IMR-90 (cell line): Measurements from ENCODE around the gene PTGES2. TPM values are rescaled to one million over a fixed set of nuclear protein-coding genes. Genes with fewer than 3 reads are reported as not detected.
"Not testable (repeated sequence)": the region's sequence is repeated elsewhere in the genome, so short reads cannot be mapped to it uniquely, and the experiment has no call there.

Experiments used
- ATAC-seq: fragments of 200-7000 bp; cut with Tn5 transposase; 2 replicates; pipeline ENCODE4 v1.9.1; 2020; ENCODE audit warnings: low read depth, mild to moderate bottlenecking, moderate library complexity
- BruUV-seq: library from RNA; stranded (reverse); fragments of 400-500 nt; replicated peaks from 2 replicates; lab custom pipeline; 2021; lab: Mats Ljungman, UMichigan
- CTCF ChIA-PET: fragments of 300-600 bp; formaldehyde crosslinking; extraction: SDS; loops from one replicate; lab custom pipeline; 2021; ENCODE audit warnings: antibody characterized with exemption; lab: Yijun Ruan, JAX
- POLR2A ChIA-PET: fragments of 300-600 bp; sonication (Branson Sonifier 250); formaldehyde crosslinking; loops from one replicate; lab custom pipeline; 2022; ENCODE audit warnings: antibody characterized with exemption; ENCODE audit not compliant: unreplicated experiment; lab: Charles Lee
- DNase-seq: peaks from one replicate; pipeline ENCODE4 v3.0.0; 2013
- H2AFZ ChIP-seq: replicated peaks from 2 replicates; pipeline ENCODE3; 2013; ENCODE audit warnings: low read length, mild to moderate bottlenecking; ENCODE audit not compliant: poor library complexity
- H2AK5ac ChIP-seq: 2 replicates; pipeline ENCODE4 v1.6.1; 2013; ENCODE audit warnings: low read depth, low read length, inconsistent platforms
- H2AK9ac ChIP-seq: replicated peaks from 2 replicates; pipeline ENCODE3; 2013; ENCODE audit warnings: mild to moderate bottlenecking, low read depth, low read length, moderate library complexity; ENCODE audit not compliant: poor library complexity
- H2BK120ac ChIP-seq: 2 replicates; pipeline ENCODE4 v1.6.1; 2013; ENCODE audit warnings: low read depth, low read length, inconsistent platforms
- H2BK15ac ChIP-seq: 3 replicates; pipeline ENCODE4 v1.6.1; 2013; ENCODE audit warnings: low read depth, low read length, inconsistent platforms
- H2BK20ac ChIP-seq: 2 replicates; pipeline ENCODE4 v1.6.1; 2013; ENCODE audit warnings: low read depth, mild to moderate bottlenecking, inconsistent platforms, low read length, moderate library complexity
- H2BK5ac ChIP-seq: 2 replicates; pipeline ENCODE4 v1.6.1; 2013; ENCODE audit warnings: mild to moderate bottlenecking, low read depth, low read length, inconsistent platforms; ENCODE audit not compliant: poor library complexity, severe bottlenecking
- H3K14ac ChIP-seq: replicated peaks from 2 replicates; pipeline ENCODE4 v1.6.1; 2013; ENCODE audit warnings: low read depth, low read length, inconsistent platforms
- H3K18ac ChIP-seq: 2 replicates; pipeline ENCODE4 v1.6.1; 2013; ENCODE audit warnings: low read depth, low read length, control low read depth
- H3K23ac ChIP-seq: 2 replicates; pipeline ENCODE4 v1.6.1; 2013; ENCODE audit warnings: low read depth, low read length, inconsistent platforms
- H3K27ac ChIP-seq: 2 replicates; pipeline ENCODE4 v1.5.1; 2013; ENCODE audit warnings: mild to moderate bottlenecking, control low read depth, low read length; ENCODE audit not compliant: insufficient read depth
- H3K27me3 ChIP-seq: 2 replicates; pipeline ENCODE4 v1.6.1; 2013; ENCODE audit warnings: low read length; ENCODE audit not compliant: control insufficient read depth, insufficient read depth
- H3K36me3 ChIP-seq: 2 replicates; pipeline ENCODE4 v1.6.1; 2013; ENCODE audit warnings: low read length, mixed read lengths; ENCODE audit not compliant: control insufficient read depth, insufficient read depth
- H3K4ac ChIP-seq: 2 replicates; pipeline ENCODE4 v1.6.1; 2013; ENCODE audit warnings: low read depth, low read length, inconsistent platforms
- H3K4me1 ChIP-seq: 2 replicates; pipeline ENCODE4 v1.6.1; 2013; ENCODE audit warnings: low read length, mixed read lengths; ENCODE audit not compliant: control insufficient read depth, insufficient read depth
- H3K4me2 ChIP-seq: 2 replicates; pipeline ENCODE4 v1.6.1; 2013; ENCODE audit warnings: low read depth, mild to moderate bottlenecking, control low read depth, low read length, moderate library complexity
- H3K4me3 ChIP-seq: 2 replicates; pipeline ENCODE4 v1.5.1; 2013; ENCODE audit warnings: low read depth, mild to moderate bottlenecking, control low read depth, low read length, moderate library complexity; ENCODE audit not compliant: insufficient read depth
- H3K56ac ChIP-seq: 2 replicates; pipeline ENCODE4 v1.6.1; 2013; ENCODE audit warnings: low read length, inconsistent platforms; ENCODE audit not compliant: insufficient read depth; ENCODE audit errors: extremely low read depth
- H3K79me1 ChIP-seq, 2 experiments: 2 replicates each; pipeline ENCODE4 v1.6.1; 2013; ENCODE audit warnings: low read length in 2 of 2, inconsistent platforms in 1 of 2, low read depth in 1 of 2
- H3K9ac ChIP-seq: 2 replicates; pipeline ENCODE4 v1.6.1; 2013; ENCODE audit warnings: low read depth, low read length, control low read depth
- H3K9me1 ChIP-seq: 2 replicates; pipeline ENCODE4 v1.6.1; 2013; ENCODE audit warnings: low read length, inconsistent platforms; ENCODE audit not compliant: insufficient read depth
- H3K9me3 ChIP-seq: 2 replicates; pipeline ENCODE4 v1.6.1; 2013; ENCODE audit warnings: low read length; ENCODE audit not compliant: control insufficient read depth, insufficient read depth
- H4K20me1 ChIP-seq: 2 replicates; pipeline ENCODE4 v1.6.1; 2013; ENCODE audit warnings: low read length, inconsistent platforms; ENCODE audit not compliant: insufficient read depth
- H4K5ac ChIP-seq: 2 replicates; pipeline ENCODE4 v1.6.1; 2013; ENCODE audit warnings: mild to moderate bottlenecking, low read depth, low read length, control low read depth
- H4K8ac ChIP-seq, 2 experiments: 2 replicates each; pipeline ENCODE4 v1.6.1; 2013; ENCODE audit warnings: low read depth in 2 of 2, low read length in 2 of 2, control low read depth in 1 of 2, inconsistent platforms in 1 of 2
- H4K91ac ChIP-seq: 2 replicates; pipeline ENCODE4 v1.6.1; 2013; ENCODE audit warnings: low read depth, low read length, inconsistent platforms; ENCODE audit not compliant: insufficient read depth
- FOS ChIP-seq: fragments of 150-350 bp; IDR thresholded peaks from 2 replicates; pipeline ENCODE4 v1.6.1; 2016; ENCODE audit warnings: low read depth, low read length
- WGBS, 2 experiments: methylation state at CpG; one replicate each; pipeline versions ENCODE4 v1.1.5 to v1.1.7; 2013; ENCODE audit warnings: missing lambda C conversion rate in 2 of 2; ENCODE audit not compliant: insufficient read length in 1 of 2; ENCODE audit errors: extremely low coverage in 2 of 2; 5-methylcytosine and 5-hydroxymethylcytosine counted together
- dilution Hi-C: fragments of 300-500 bp; cut with HindIII; formaldehyde crosslinking; loops from one replicate; pipeline ENCODE4 v1.14.3; 2018; ENCODE audit warnings: low sequenced_read_pairs; ENCODE audit not compliant: unreplicated experiment
- in situ Hi-C: fragments of 300-500 bp; cut with MboI; formaldehyde crosslinking; loops from 3 replicates; pipeline ENCODE4 v1.14.3; 2019; ENCODE audit warnings: low sequenced_read_pairs, inconsistent platforms, mixed read lengths
- intact Hi-C: fragments of 100-400 bp; cut with micrococcal nuclease; formaldehyde crosslinking; loops from 2 replicates; pipeline ENCODE4 v1.10.0; 2022
- polyA plus RNA-seq, 3 experiments: library from polyadenylated mRNA; depleted of rRNA; stranded (reverse); fragments of >200 nt; gene quantifications; 2 replicates each; pipeline ENCODE4 v1.2.3, GENCODE V29; 2012; ENCODE audit warnings: low replicate concordance in 1 of 3
- total RNA-seq: library from RNA; depleted of rRNA; stranded (reverse); fragments of >200 nt; gene quantifications from 2 replicates; pipeline ENCODE4 v1.2.3, GENCODE V29; 2012

Gene PTGES2
- total and polyA plus RNA-seq, 2 of the 4 experiments (the other 2 are of a cell fraction): 100 to 107 TPM

DNA sequence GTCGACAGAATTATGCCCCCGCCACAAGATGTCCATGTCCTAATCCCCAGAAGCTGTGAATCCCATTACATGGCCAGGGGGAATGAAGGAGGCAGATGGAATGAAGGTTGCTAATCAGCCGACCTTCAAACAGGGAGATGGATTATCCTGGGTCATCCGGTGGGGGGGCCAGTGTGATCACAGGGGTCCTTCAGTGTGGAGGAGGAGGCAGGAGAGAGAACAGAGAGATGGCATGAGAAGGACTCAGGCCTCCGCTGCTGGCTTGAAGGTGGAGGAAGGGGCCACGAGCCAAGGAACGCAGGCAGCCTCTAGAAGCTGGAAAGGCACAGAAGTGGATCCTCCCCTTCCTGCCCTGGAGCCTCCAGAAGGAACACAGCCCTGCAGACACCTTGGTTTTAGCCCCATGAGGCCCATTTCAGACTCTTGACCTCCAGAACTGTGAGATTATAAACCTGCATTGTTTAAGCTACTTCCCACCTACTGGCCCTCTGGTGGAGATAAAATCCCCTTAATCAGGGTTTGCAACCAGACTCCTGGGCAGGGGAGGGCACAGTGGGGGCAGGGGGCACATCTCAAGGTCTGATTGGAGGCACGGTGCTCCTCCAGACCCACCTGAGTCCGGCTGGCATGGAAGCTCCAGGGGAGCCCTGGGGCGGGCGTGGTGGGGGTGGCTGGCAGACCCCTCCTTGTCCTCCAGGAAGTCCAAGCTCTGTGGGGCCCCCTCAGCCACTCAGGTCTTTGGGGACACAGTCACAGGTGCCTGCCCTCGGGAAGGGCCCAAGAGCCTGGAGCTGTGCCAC is 13.8 kb downstream of the PTGES2 start (continued):
- TF ChIP-seq FOS: no peak

DNA sequence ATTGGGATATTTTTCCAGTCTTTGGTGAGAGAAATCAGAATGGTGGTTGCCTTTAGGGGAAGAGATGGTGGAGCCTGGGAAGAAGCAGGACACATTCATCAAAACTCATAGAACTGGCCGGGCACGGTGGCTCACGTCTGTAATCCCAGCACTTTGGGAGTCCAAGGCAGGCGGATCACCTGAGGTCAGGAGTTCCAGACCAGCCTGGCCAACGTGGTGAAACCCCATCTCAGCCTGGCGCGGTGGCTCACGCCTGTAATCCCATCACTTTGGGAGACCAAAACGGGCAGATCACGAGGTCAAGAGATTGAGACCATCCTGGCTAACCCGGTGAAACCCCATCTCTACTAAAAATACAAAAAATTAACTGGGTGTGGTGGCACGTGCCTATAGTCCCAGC is 15.8 kb downstream of the PTGES2 start:
- dilution Hi-C loops, H4K5ac ChIP-seq, H2BK5ac ChIP-seq, H3K4ac ChIP-seq, H4K91ac ChIP-seq, H2BK15ac ChIP-seq, H3K23ac ChIP-seq, H4K20me1 ChIP-seq, intact Hi-C loops, H2AK9ac ChIP-seq, H2AFZ ChIP-seq, H3K4me1 ChIP-seq, H3K14ac ChIP-seq, H3K56ac ChIP-seq, H3K4me3 ChIP-seq, H2AK5ac ChIP-seq, H3K79me1 ChIP-seq, H2BK120ac ChIP-seq, H3K4me2 ChIP-seq, H4K8ac ChIP-seq, H3K27me3 ChIP-seq, H3K9me3 ChIP-seq, in situ Hi-C loops, H3K9ac ChIP-seq, ATAC-seq, POLR2A ChIA-PET, H3K27ac ChIP-seq, BruUV-seq, CTCF ChIA-PET, H3K9me1 ChIP-seq, H3K18ac ChIP-seq, DNase-seq, H2BK20ac ChIP-seq: not testable (repeated sequence)
- WGBS, 2 experiments: 81% methylated on average over 4 of the region's 12 CpGs; no CpG with 5 or more reads in 1 of the 2 experiments
- peaks cover 26% of the 10 kb centered on the region for H3K36me3 ChIP-seq
